ENCODE results near the gene TGM6. TPM values are rescaled to one million over a fixed set of nuclear protein-coding genes. Genes with fewer than 3 reads are reported as not detected.

Gene TGM6
- total RNA-seq (2014; rRNA removed) (not detected in 2 replicates), Bru-seq, nascent RNA (not detected), BruChase-seq, experiment 1, labeled RNA remaining after a 6-hour chase (not detected), BruChase-seq, experiment 2, labeled RNA remaining after a 2-hour chase (not detected)
- long read RNA-seq = 0 reads

- TF ChIP-seq EZH2 (IDR thresholded peaks at IDR 0.05; ENCODE audit: low read length, unreplicated experiment) (no peak), EZH2phosphoT487 (IDR thresholded peaks at IDR 0.05; ENCODE audit: borderline replicate concordance, low read length) (no peak), CTCF (conservative IDR thresholded peaks at IDR 0.05; ENCODE audit: low read depth, low read length) (no peak)
- ATAC-seq (no peak), DNase-seq (no peak)
- Histone ChIP-seq H3K36me3 (ENCODE audit: low read depth, low read length) (no peaks in the 10 kb centered on the region), H3K4me1 (ENCODE audit: insufficient read depth, low read length) (no peaks in the 10 kb centered on the region), H3K4me2 (ENCODE audit: low read length) (no peak within 1 kb of the TSS), H4K20me1 (ENCODE audit: low read length) (no peaks in the 10 kb centered on the region), H3K79me2 (ENCODE audit: low read length) (no peaks in the 10 kb centered on the region), H3K27ac (ENCODE audit: low read length) (no peak within 1 kb of the TSS), H3K4me3 (ENCODE audit: low read length) (no peak within 1 kb of the TSS), H3K9me3 (ENCODE audit: low read length) (no peaks in the 10 kb centered on the region), H3K27me3 (ENCODE audit: low read length) (peaks cover 36% of the 10 kb centered on the region), H3K9ac (ENCODE audit: low read length) (no peak within 1 kb of the TSS), H3K9me2 (replicated peaks; ENCODE audit: low read length) (no peaks in the 10 kb centered on the region), H3F3A (ENCODE audit: low read length, unreplicated experiment) (no peaks in the 10 kb centered on the region), H2AFZ (ENCODE audit: low read length) (no peak within 1 kb of the TSS)
- intact Hi-C loops (cut with micrococcal nuclease) = no loop called here
- ChIA-PET CTCF (no interaction called here), POLR2A (ENCODE audit: unreplicated experiment) (no interaction called here)
- no TSS peak for BruUV-seq (replicated peaks)
Observed at GRCh38 chr20:2380601-2381000, at the start of gene TGM6. Gene TGM6, plus strand, starts transcription at chr20:2380901. Its CDS starts 68 bp downstream, at chr20:2380969.

- no peaks in the 10 kb centered on the region for H3K79me2 ChIP-seq (ENCODE audit: low read length)
- H3F3A ChIP-seq (ENCODE audit: low read length, unreplicated experiment) = no peaks in the 10 kb centered on the region
- no peak for TF ChIP-seq EZH2 (IDR thresholded peaks at IDR 0.05; ENCODE audit: low read length, unreplicated experiment)
- TF ChIP-seq CTCF (conservative IDR thresholded peaks at IDR 0.05; ENCODE audit: low read depth, low read length) = no peak
- no peak for TF ChIP-seq EZH2phosphoT487 (IDR thresholded peaks at IDR 0.05; ENCODE audit: borderline replicate concordance, low read length)
- H4K20me1 ChIP-seq (ENCODE audit: low read length) = no peaks in the 10 kb centered on the region
- BruUV-seq (replicated peaks) = no TSS peak
- H3K9ac ChIP-seq (ENCODE audit: low read length) = no peak overlapping the region
- no peak for ATAC-seq
- no peak overlapping the region for H2AFZ ChIP-seq (ENCODE audit: low read length)
- peaks cover 96% of the 10 kb centered on the region for H3K27me3 ChIP-seq (ENCODE audit: low read length)
- DNase-seq = no peak
- no peaks in the 10 kb centered on the region for H3K36me3 ChIP-seq (ENCODE audit: low read depth, low read length)
- H3K9me2 ChIP-seq (replicated peaks; ENCODE audit: low read length) = no peaks in the 10 kb centered on the region
- H3K4me2 ChIP-seq (ENCODE audit: low read length) = no peak overlapping the region
- no peak overlapping the region for H3K27ac ChIP-seq (ENCODE audit: low read length)
- ChIA-PET POLR2A (ENCODE audit: unreplicated experiment) (no interaction called here), CTCF (no interaction called here)
- no peak overlapping the region for H3K4me3 ChIP-seq (ENCODE audit: low read length)
- intact Hi-C loops (cut with micrococcal nuclease) = no loop called here
- H3K4me1 ChIP-seq (ENCODE audit: insufficient read depth, low read length) = no peaks in the 10 kb centered on the region
- no peaks in the 10 kb centered on the region for H3K9me3 ChIP-seq (ENCODE audit: low read length)
Observed at GRCh38 chr20:2331106-2331505, 49.6 kb upstream of the TGM6 start.

GRCh38 chr20:2331901-2332565, 48.7 kb upstream of the TGM6 start:
- Histone ChIP-seq H2AFZ (ENCODE audit: low read length) (no peak overlapping the region), H3K4me3 (ENCODE audit: low read length) (no peak overlapping the region), H3K4me1 (ENCODE audit: insufficient read depth, low read length) (no peaks in the 10 kb centered on the region), H3K36me3 (ENCODE audit: low read depth, low read length) (no peaks in the 10 kb centered on the region), H3K9me3 (ENCODE audit: low read length) (no peaks in the 10 kb centered on the region), H3K9ac (ENCODE audit: low read length) (no peak overlapping the region), H3K27ac (ENCODE audit: low read length) (no peak overlapping the region), H3K9me2 (replicated peaks; ENCODE audit: low read length) (no peaks in the 10 kb centered on the region), H3F3A (ENCODE audit: low read length, unreplicated experiment) (no peaks in the 10 kb centered on the region), H4K20me1 (ENCODE audit: low read length) (no peaks in the 10 kb centered on the region), H3K79me2 (ENCODE audit: low read length) (no peaks in the 10 kb centered on the region), H3K4me2 (ENCODE audit: low read length) (no peak overlapping the region), H3K27me3 (ENCODE audit: low read length) (peaks cover 96% of the 10 kb centered on the region)
- no peak for TF ChIP-seq EZH2 (IDR thresholded peaks at IDR 0.05; ENCODE audit: low read length, unreplicated experiment)
- no peak for TF ChIP-seq EZH2phosphoT487 (IDR thresholded peaks at IDR 0.05; ENCODE audit: borderline replicate concordance, low read length)
- TF ChIP-seq CTCF (conservative IDR thresholded peaks at IDR 0.05; ENCODE audit: low read depth, low read length) = no peak
- POLR2A ChIA-PET (ENCODE audit: unreplicated experiment) = no interaction called here
- CTCF ChIA-PET = no interaction called here
- intact Hi-C loops (cut with micrococcal nuclease) = no loop called here
- no peak for ATAC-seq
- no TSS peak for BruUV-seq (replicated peaks)
- DNase-seq = no peak
